Fibroblast of villous mesenchyme (primary cell): ENCODE measurements around the gene GIT1. TPM values are rescaled to one million over a fixed set of nuclear protein-coding genes. Genes with fewer than 3 reads are reported as not detected.

Experiments used
- DNase-seq: peaks from one replicate; pipeline ENCODE4 v3.0.0-alpha.2; 2010; ENCODE audit warnings: low read depth
- H3K4me3 ChIP-seq: 2 replicates; pipeline ENCODE4 v1.5.1; 2011; ENCODE audit warnings: low read depth, mild to moderate bottlenecking, low read length
- CTCF ChIP-seq: IDR thresholded peaks from 2 replicates; pipeline ENCODE4 v1.5.1; 2012; ENCODE audit warnings: low read depth, mild to moderate bottlenecking, low read length; ENCODE audit not compliant: insufficient read depth
- total RNA-seq: library from RNA; depleted of rRNA; stranded (reverse); fragments of >200 nt; gene quantifications from 2 replicates; pipeline ENCODE4 v1.2.3, GENCODE V29; 2012

GIT1 gene
- total RNA-seq, 1 donor, result 26.3 TPM

- TF ChIP-seq CTCF, result no peak
- no peak for DNase-seq
- no peak overlapping the region for H3K4me3 ChIP-seq
Observed at GRCh38 chr17:29627951-29628350, 38.5 kb upstream of the GIT1 start.

- peak; percentile 22 for DNase-seq
- no peak overlapping the region for H3K4me3 ChIP-seq
- no peak for TF ChIP-seq CTCF
Observed at GRCh38 chr17:29625037-29625750, 35.7 kb upstream of the GIT1 start.

GRCh38 chr17:29624586-29624985 is 35.1 kb upstream of the GIT1 start:
- no peak for DNase-seq
- no peak for TF ChIP-seq CTCF
- no peak overlapping the region for H3K4me3 ChIP-seq

- no peak for TF ChIP-seq CTCF
- H3K4me3 ChIP-seq, result peak overlapping the region; percentile 81
- DNase-seq, result no peak
Observed at GRCh38 chr17:29623283-29623647, 33.8 kb upstream of the GIT1 start.

GRCh38 chr17:29622337-29623282 is 33.2 kb upstream of the GIT1 start, which contains the start of gene CORO6:
Gene CORO6 (minus strand): TSS chr17:29622912. CDS start chr17:29621421, 1,491 bp downstream.
- peak within 1 kb of the TSS; percentile 81 for H3K4me3 ChIP-seq
- TF ChIP-seq CTCF, result no peak
- DNase-seq, result peak; percentile 42

GRCh38 chr17:29621751-29622194 is 32.3 kb upstream of the GIT1 start:
- H3K4me3 ChIP-seq, result peak overlapping the region; percentile 81
- DNase-seq, result no peak
- TF ChIP-seq CTCF, result no peak
